HEK293T (cell line): Measurements from ENCODE around the gene NBPF4.
"Not testable (repeated sequence)": the region's sequence is repeated elsewhere in the genome, so short reads cannot be mapped to it uniquely, and the experiment has no call there.

Source experiments
- CTCF ChIA-PET: fragments of 350-600 bp; formaldehyde crosslinking; extraction: SDS; loops from one replicate; lab custom pipeline; 2021; ENCODE audit warnings: antibody characterized with exemption, inconsistent platforms; lab: Yijun Ruan, JAX
- POLR2A ChIA-PET: fragments of 350-600 bp; formaldehyde crosslinking; extraction: SDS; loops from one replicate; lab custom pipeline; 2020; ENCODE audit warnings: antibody characterized with exemption, inconsistent platforms; lab: Yijun Ruan, JAX
- DNase-seq: peaks from one replicate; pipeline ENCODE4 v3.0.0; 2012; ENCODE audit warnings: mixed read lengths; ENCODE audit errors: extremely low spot score

The NBPF4 gene, protein sequence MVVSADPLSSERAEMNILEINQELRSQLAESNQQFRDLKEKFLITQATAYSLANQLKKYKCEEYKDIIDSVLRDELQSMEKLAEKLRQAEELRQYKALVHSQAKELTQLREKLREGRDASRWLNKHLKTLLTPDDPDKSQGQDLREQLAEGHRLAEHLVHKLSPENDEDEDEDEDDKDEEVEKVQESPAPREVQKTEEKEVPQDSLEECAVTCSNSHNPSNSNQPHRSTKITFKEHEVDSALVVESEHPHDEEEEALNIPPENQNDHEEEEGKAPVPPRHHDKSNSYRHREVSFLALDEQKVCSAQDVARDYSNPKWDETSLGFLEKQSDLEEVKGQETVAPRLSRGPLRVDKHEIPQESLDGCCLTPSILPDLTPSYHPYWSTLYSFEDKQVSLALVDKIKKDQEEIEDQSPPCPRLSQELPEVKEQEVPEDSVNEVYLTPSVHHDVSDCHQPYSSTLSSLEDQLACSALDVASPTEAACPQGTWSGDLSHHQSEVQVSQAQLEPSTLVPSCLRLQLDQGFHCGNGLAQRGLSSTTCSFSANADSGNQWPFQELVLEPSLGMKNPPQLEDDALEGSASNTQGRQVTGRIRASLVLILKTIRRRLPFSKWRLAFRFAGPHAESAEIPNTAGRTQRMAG

DNA sequence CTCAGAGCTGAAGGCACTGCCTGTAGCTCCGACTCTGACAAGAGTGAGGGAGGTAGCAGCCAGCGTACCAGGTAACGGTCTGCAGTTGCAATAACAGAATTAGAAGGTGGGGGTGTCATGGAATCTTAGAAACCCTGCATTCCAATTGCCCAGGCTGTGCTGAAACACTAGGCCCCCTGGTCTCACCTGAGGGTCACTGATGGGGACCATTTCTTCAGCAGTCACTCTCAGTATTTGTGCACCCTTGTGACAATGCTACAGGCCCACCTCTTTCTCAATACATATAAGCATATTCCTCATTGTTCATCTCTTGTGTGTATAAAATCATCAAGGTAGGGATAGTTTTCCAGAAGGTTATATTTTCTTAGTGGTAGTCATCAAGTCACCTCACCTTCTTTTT, at the start of gene NBPF4:
NBPF4 (minus strand) TSS at position 101 of the 400 bp plus-strand sequence. CDS start 315 bp downstream, outside the sequence.
- POLR2A ChIA-PET, DNase-seq, CTCF ChIA-PET: not testable (repeated sequence)

DNA sequence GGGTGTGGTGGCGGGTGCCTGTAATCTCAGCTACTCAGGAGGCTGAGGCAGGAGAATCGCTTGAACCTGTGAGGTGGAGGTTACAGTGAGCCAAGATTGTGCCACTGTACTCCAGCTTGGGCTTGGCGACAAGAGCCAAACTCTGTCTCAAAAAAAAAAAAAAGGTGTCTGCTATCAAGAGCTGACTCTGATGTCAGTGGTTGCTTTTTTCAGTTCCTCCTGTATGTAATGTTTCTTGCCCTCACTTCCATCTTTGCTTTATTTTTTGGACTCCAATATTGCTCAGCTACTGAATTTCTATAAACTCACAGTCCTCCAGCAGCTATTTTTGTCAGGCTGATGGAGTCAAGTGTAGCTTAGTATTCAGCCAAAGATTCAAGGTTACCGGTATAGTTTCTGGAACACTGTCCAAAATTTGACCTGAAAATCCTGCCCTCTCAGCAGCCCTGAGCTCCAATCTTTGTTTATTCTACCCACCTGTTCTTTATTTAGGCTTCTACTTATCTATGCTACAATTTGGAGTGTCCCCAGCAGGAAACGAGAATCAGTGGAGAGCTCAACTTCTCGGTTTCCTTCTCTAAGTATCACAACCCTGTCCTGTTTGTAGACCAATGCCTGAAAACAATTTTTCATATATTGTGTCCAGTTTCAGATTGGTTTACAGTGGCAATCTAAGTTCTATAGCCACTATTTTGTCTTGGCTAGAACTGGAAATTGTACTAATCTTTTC, 38.8 kb upstream of the NBPF4 start:
- POLR2A ChIA-PET, CTCF ChIA-PET, DNase-seq: not testable (repeated sequence)

DNA sequence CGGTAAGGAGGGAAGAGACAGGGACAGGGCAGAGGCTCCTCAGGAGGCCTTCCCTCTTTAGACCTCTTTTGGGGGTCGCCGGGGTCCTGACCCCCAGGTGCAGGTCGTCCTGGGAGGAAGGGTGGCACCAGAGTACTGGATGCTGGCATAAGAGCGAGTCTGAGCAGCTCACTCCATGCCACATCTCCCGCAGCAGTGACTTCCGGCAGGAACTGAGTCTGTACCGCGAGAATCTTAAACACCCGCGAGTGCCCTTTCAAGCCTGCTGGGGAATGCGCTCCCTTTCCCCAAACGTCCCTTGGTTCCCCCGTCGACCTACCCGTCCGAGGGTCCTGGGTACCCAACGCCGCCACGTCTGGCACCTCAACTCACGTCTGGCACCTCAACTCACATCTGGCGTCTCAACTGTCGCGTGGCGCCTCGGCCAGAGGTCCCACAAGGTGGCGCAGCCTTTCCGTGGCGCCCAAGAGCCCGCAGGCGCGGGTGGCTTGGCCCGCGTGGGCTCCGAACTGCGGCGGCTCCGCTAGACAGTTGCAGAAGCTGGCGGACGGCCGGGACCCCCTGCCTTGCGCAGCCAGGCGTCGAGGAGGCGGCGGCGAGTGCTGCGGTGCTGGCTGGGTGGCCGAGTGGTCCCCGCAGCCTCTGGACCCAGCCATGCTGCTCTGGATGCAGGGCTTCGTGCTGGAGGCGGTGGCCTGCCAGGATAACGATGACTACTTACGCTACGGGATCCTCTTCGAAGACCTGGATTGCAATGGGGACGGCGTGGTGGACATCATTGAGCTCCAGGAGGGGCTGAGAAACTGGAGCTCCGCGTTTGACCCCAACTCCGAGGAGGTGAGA, 28.8 kb upstream of the NBPF4 start:
- CTCF ChIA-PET, DNase-seq, POLR2A ChIA-PET: not testable (repeated sequence)

DNA sequence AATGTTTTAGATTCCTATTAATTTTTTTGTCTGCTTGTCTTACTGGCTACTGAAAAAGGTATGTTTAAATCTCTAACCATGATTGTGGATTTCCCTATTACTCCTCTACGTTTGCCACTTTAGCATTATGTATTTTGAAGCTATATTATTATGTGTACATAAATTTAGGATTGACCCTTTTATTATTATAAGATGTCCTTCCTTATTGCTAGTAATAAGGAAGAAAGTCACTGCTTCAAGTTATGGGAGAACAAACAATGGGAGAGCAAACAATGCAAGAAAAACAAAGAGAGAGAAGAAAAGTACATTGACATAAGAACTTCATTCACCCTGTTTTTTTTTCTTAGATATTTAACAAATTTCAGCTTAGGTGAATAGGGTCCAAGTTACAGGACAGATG, 23.2 kb upstream of the NBPF4 start:
- DNase-seq, CTCF ChIA-PET, POLR2A ChIA-PET: not testable (repeated sequence)

DNA sequence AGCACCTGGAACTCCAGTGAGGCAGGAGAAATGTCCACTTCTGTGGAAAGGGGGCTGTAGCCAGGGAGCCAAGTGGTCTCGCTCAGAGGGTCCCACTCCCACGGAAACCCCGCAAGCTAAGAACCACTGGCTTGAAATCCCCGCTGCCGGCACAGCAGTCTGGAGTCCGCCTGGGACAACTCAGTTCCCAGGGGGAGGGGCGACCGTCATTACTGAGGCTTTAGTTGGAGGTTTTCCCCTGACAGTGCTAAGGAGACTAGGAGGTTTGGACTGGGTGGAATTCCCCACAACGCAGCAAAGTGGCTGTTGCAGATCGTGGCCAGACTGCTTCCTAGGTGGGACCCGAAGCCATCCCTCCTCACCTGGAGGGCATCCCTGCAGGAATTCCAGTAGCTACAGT, 18.1 kb upstream of the NBPF4 start:
- CTCF ChIA-PET, POLR2A ChIA-PET, DNase-seq: not testable (repeated sequence)

DNA sequence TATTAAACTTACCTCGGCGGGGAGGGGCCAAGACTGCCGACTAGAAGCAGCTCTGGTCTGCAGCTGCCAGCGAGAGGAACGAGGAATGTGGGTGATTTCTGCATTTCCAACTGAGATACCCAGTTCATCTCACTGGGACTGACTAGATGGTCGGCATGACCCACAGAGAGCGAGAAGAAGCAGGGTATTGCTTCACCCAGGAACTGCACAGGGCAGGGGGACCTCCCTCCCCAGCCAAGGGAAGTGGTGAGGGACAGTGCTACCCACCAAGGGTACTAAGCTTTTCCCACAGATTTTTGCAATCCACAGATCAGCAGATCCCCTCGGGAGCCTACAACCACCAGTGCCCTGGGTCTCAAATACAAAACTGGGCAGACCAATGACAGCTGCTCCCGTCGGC, 17.6 kb upstream of the NBPF4 start:
- CTCF ChIA-PET, DNase-seq, POLR2A ChIA-PET: not testable (repeated sequence)

DNA sequence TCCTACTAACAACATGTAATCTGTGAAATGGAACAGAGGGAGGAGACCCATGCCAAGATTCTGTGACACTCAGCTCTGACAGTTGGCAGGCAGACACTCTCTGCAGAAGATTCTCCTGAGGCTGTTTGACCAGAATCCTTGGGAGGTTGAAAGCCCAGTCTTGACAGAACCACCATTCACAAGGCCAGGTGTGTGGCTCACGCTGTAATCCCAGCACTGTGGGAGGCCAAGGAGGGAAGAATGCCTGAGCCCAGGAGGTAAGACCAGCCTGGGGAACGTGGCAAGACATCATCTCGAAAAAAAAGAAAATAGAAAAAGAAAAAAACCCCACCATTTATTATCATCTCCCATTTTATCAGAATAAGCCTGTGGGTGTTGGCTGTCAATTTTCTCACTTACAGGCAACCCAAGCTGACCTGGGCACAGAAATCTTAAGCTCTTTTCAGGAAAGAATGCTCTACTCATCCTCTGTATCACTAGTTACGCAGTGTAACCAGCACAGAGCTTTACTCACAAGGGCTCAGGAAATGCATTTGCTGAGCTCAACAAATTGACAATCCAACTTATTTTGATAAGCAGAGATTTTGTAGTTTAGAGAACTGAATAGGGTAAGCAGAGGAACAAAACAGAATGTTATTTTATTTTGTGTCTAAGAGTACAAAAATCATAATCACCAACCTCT, 16.8 kb upstream of the NBPF4 start:
- CTCF ChIA-PET, POLR2A ChIA-PET, DNase-seq: not testable (repeated sequence)

DNA sequence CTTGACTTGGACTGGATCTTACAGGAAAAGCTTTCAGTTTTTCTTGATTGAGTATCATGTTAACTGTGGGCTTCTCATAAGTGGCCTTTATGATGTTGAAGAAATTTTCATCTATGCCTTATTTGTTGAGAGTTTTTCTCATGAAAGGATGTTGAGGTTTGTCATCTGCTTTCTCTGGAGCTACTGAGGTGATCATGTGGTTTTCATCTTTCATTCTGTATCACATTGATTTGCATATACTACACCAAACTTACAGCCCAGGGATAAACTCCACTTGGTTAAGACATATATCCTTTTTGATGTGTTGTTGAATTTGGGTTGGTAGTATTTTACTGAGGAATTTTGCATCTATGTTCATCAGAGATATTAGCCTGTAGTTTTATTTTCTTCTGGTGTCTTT, 11.6 kb upstream of the NBPF4 start:
- CTCF ChIA-PET, POLR2A ChIA-PET: not testable (repeated sequence)

DNA sequence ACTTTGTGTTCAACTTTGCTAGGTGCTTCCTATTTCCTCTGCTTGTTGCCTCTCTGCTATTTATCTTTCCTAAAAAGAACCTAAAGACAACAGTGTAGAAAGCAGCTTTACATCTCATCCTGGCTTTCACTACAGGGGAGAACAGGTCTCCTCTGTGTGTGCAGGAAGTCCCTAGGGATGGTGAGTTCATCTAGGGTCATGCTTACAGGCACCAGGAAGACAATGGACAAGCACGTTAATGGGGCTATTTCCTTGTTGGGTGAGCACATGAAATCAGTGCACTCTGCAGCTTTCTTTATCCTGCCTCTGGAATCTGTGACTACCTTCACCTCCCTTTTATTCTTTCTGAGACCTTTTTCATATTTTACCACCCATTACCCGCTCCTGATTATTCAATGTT, 4.5 kb downstream of the NBPF4 start:
- POLR2A ChIA-PET, DNase-seq, CTCF ChIA-PET: not testable (repeated sequence)

More for the DNA sequence above, 11.6 kb upstream of the NBPF4 start:
- DNase-seq = not testable (repeated sequence)

DNA sequence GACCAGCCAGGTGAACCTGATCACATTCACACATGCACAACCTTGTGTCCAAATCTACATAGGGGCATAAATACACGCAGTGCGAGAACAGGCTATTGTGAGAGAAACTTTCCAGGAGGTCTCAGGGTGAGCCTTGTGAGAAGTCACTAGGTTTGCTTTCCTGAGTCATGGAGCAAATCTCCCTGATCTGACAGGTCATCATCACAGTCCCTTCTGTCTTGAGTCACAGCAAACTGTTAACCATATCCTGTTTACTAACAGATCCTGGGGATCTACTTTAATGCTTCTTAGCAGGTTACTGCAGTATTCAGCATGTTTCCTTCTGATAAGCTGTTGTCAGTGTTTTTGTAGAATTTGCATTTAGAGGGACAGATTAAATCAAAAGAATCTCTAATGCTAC, 8.6 kb downstream of the NBPF4 start:
- CTCF ChIA-PET, DNase-seq, POLR2A ChIA-PET: not testable (repeated sequence)

DNA sequence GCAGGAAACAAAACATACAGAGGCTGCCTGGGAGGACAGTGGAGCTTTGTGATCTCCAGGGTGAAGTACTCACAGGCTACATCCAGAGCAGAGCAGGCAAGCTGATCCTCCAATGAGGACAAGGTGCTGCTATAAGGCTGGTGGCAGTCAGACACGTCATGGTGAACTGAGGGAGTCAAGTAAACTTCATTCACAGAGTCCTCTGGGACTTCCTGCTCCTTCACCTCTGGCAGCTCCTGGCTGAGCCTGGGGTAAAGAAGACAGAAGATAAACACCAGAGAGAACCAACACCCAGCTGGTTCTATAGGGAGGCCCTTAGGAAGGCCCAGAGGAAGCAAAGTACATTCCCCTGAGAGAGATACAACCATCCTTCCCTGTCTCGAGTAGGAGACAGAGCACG, 11.7 kb downstream of the NBPF4 start:
- DNase-seq, CTCF ChIA-PET, POLR2A ChIA-PET: not testable (repeated sequence)

DNA sequence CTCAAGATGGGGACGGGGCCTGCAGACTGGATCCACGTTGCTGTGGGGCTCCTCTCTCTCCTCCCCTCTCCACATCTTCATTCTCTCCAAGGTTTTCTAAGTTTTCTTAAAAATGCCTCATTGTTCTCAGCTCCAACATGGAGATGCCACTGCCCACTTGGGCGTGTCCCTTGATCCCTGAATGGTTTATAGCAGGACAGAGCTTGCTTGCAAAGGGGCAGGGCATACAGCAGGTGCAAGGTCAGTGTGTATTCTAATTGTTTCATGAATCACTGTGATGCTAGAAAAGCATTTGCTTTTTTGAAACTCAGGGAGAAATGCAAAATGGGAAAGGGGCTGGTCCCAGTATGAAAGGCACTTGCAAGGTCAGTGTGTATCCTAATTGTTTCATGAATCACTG, 13.9 kb downstream of the NBPF4 start:
- DNase-seq, POLR2A ChIA-PET, CTCF ChIA-PET: not testable (repeated sequence)

DNA sequence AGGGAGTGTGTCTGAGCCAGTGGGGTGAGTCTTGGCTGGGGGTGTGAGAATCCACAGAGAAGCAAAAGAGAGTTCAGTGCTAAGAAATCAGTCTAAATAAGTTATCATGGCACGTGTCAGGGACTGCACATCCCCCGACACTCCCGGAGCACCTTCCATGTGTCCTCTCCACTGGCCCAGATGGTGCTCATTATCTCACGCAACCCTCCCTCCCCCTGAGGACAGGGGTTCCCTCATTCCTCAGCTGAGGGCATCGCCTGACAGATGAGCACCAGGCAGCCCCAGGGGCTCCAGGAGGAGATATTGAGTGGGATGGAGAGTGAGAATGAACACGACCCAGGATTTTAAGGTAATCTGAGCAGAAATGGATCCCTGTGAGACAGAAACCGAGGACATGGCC, 16.1 kb downstream of the NBPF4 start:
- DNase-seq, CTCF ChIA-PET, POLR2A ChIA-PET: not testable (repeated sequence)

DNA sequence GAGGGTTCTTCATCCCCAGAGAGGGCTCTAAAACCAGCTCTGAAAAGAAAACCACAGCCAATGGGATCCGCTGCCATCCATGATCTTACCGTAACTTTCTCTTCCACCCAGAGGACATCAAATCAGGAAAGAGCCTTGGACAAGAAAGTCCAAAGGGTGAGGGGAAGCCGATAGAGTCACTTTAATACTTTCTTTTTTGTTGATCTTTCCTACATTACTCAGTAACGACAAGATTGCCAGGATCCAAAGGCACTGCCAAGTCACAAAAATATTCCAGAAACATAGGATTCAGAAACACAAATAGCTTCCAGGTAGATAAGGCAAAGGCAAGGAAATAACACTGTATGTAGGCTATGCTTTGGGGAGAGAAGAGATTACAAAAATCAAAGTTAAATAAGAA, 17.0 kb downstream of the NBPF4 start:
- CTCF ChIA-PET, POLR2A ChIA-PET, DNase-seq: not testable (repeated sequence)

DNA sequence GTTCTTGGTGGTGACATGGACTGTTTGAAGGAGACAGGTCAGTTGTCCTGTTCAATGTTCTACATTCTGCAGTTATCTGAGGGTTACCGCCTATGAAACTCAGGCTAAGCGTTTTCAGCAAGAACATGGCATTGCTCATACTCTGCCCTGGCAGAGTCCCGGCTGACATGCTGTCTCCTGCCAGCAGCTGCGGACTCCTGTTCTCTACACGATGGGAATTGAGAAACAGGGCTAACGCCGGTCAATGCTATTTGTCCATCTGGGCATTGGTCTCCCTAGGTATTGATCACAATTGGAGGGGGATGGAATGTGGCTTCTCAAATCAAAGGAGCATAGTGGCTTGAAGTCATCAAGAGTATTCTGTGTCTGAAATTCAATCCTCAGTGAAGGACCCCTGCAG, 20.6 kb downstream of the NBPF4 start:
- DNase-seq, CTCF ChIA-PET, POLR2A ChIA-PET: not testable (repeated sequence)

DNA sequence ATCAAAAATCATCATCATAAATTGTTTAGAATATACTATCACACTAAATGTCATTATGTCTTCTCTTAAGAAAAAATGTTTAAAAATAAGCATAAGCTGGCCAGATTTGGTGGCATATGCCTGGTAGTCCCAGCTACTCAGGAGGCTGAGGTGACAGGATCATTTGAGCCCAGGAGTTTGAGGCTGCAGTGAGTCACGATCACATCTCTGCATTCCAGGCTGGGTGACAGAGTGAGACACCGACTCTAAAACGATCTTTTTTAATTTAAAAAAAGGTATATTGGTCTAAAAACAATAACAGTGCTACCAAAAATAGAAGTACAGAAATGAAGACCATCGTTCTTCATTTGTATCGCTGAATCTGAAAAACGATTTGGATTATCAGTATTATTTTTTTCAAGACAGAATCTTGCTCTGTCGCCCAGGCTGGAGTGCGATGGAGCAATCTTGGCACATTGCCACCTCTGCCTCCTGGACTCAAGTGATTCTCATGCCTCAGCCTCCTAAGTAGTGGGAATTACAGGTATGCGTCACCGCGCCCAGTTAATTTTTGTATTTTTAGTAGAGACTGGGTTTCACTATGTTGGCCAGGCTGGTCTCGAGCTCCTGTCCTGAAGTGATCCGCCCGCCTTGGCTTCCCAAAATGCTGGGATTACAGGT, 26.2 kb downstream of the NBPF4 start:
- DNase-seq, CTCF ChIA-PET, POLR2A ChIA-PET: not testable (repeated sequence)

DNA sequence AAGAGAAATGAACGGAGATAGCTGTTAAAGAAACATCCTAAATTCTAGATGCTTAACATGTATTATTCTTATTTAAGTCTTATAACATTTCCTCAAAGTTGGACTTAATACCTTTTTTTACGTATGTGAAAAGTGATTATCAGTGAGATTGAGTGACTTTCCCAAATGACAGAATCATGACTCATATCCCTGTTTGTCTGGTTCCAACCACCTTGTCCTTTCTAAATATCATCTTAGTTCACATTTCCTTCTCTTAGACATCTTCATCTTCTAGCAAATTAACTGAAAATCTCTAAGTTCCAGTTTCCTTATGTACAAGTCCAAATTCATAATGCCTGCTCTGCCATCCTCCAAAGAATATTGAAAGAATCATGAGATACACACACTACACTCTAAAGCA, 26.9 kb downstream of the NBPF4 start:
- CTCF ChIA-PET, DNase-seq: not testable (repeated sequence)

More for the DNA sequence above, 26.9 kb downstream of the NBPF4 start:
- POLR2A ChIA-PET = not testable (repeated sequence)
